ENCODE data around the gene KMT2A.

KMT2A gene

GRCh38 chr11:118488480-118489109 is 52.3 kb downstream of the KMT2A start:
- DNase-seq, result peak; percentile 69

GRCh38 chr11:118491041-118491440 is 54.7 kb downstream of the KMT2A start:
- no peak for DNase-seq

- peak; percentile 30 for DNase-seq
These were observed 61.5 kb downstream of the KMT2A start for GRCh38 chr11:118497831-118498230.

GRCh38 chr11:118503216-118503615 is 66.9 kb downstream of the KMT2A start:
- DNase-seq, result no peak

GRCh38 chr11:118511601-118512000 is 75.3 kb downstream of the KMT2A start:
- no peak for DNase-seq

- no peak for DNase-seq
These were observed 77.8 kb downstream of the KMT2A start for GRCh38 chr11:118514103-118514502.

- DNase-seq, result no peak
These were observed 83.3 kb downstream of the KMT2A start for GRCh38 chr11:118519549-118519948.

GRCh38 chr11:118521892-118522311 is 85.6 kb downstream of the KMT2A start:
- no peak for DNase-seq

GRCh38 chr11:118522571-118523072 is 86.3 kb downstream of the KMT2A start:
- DNase-seq, result peak; percentile 20

GRCh38 chr11:118524356-118524755 is 88.1 kb downstream of the KMT2A start:
- no peak for DNase-seq

GRCh38 chr11:118524757-118525470 is 88.6 kb downstream of the KMT2A start:
- DNase-seq, result no peak

GRCh38 chr11:118526688-118527087 is 90.4 kb downstream of the KMT2A start:
- DNase-seq, result no peak

- no peak for DNase-seq
These were observed 90.8 kb downstream of the KMT2A start, which contains the start of gene TTC36 for GRCh38 chr11:118527109-118527508. Gene TTC36, plus strand, starts transcription at chr11:118527474. Its CDS starts 21 bp downstream, at chr11:118527495.

GRCh38 chr11:118528511-118528910 is 92.2 kb downstream of the KMT2A start:
- DNase-seq, result no peak

- DNase-seq, result no peak
These were observed 93.4 kb downstream of the KMT2A start for GRCh38 chr11:118529584-118530175.

GRCh38 chr11:118530180-118530682 is 93.9 kb downstream of the KMT2A start:
- DNase-seq, result no peak

- DNase-seq, result peak; percentile 34
These were observed 94.6 kb downstream of the KMT2A start, which contains the start of gene TMEM25 for GRCh38 chr11:118530683-118531596. Gene TMEM25, plus strand, starts transcription at chr11:118531192. Its CDS starts 610 bp downstream, at chr11:118531802.

- DNase-seq, result no peak
These were observed 95.3 kb downstream of the KMT2A start for GRCh38 chr11:118531597-118532084.

GRCh38 chr11:118532091-118532490 is 95.8 kb downstream of the KMT2A start:
- no peak for DNase-seq

- no peak for DNase-seq
These were observed 96.8 kb downstream of the KMT2A start for GRCh38 chr11:118532852-118533768.
